Smooth muscle cell (in vitro differentiated cells): ENCODE measurements around the gene SH2D2A. TPM values are rescaled to one million over a fixed set of nuclear protein-coding genes. Genes with fewer than 3 reads are reported as not detected.

Experiments used
- DNase-seq: peaks from one replicate; lab custom pipeline; 2025; ENCODE audit not compliant: unreplicated experiment; lab: John Stamatoyannopoulos, UW
- H2AFZ ChIP-seq: fragments of 200-600 bp; sonication (generic); 2 replicates; pipeline ENCODE4 v1.6.0; 2016; ENCODE audit warnings: antibody characterized with exemption, low read depth, mild to moderate bottlenecking
- H3F3A ChIP-seq: fragments of 200-600 bp; sonication (generic); 2 replicates; pipeline ENCODE4 v1.6.0; 2017; ENCODE audit warnings: antibody characterized with exemption, low read depth
- H3K27ac ChIP-seq: fragments of 200-600 bp; sonication (generic); 2 replicates; pipeline ENCODE4 v1.5.1; 2016; ENCODE audit warnings: low read depth, mild to moderate bottlenecking
- H3K27me3 ChIP-seq: fragments of 200-600 bp; sonication (generic); 2 replicates; pipeline ENCODE4 v1.6.1; 2016; ENCODE audit warnings: low read depth, mild to moderate bottlenecking
- H3K36me3 ChIP-seq: fragments of 200-600 bp; sonication (generic); 2 replicates; pipeline ENCODE4 v1.5.1; 2016; ENCODE audit warnings: low read depth
- H3K4me1 ChIP-seq: fragments of 200-600 bp; sonication (generic); 2 replicates; pipeline ENCODE4 v1.5.1; 2016; ENCODE audit warnings: low read depth
- H3K4me2 ChIP-seq: fragments of 200-600 bp; sonication (generic); 2 replicates; pipeline ENCODE4 v1.6.0; 2016; ENCODE audit warnings: mild to moderate bottlenecking
- H3K4me3 ChIP-seq: fragments of 200-600 bp; sonication (generic); 2 replicates; pipeline ENCODE4 v1.5.1; 2016; ENCODE audit warnings: mild to moderate bottlenecking
- H3K79me2 ChIP-seq: fragments of 200-600 bp; sonication (generic); 2 replicates; pipeline ENCODE4 v1.6.0; 2016; ENCODE audit warnings: low read depth, mild to moderate bottlenecking
- H3K9ac ChIP-seq: fragments of 200-600 bp; sonication (generic); 2 replicates; pipeline ENCODE4 v1.6.0; 2016; ENCODE audit warnings: low read depth
- H3K9me3 ChIP-seq: fragments of 200-600 bp; sonication (generic); replicated peaks from 2 replicates; pipeline ENCODE4 v1.5.1; 2016; ENCODE audit warnings: low read depth
- H4K20me1 ChIP-seq: fragments of 200-600 bp; sonication (generic); 2 replicates; pipeline ENCODE4 v1.6.0; 2016; ENCODE audit warnings: low read depth
- WGBS: methylation state at CpG from one replicate; pipeline ENCODE4 v1.1.7; 2016; ENCODE audit warnings: low lambda C conversion rate; 5-methylcytosine and 5-hydroxymethylcytosine counted together
- polyA plus RNA-seq: library from polyadenylated mRNA; unstranded; fragments of >200 nt; fragmentation: Nextera tagmentation; extraction: Ambion mirVana; gene quantifications from 2 replicates; pipeline ENCODE4 v1.2.1, GENCODE V29; 2016
- total RNA-seq: library from RNA; depleted of rRNA; stranded (reverse); fragments of >200 nt; gene quantifications from 2 replicates; pipeline ENCODE4 v1.2.3, GENCODE V29; 2014
- TF ChIP-seq, protein P1 (sequence below): fragments of 200-600 bp; sonication (generic); IDR thresholded peaks from 2 replicates; pipeline ENCODE4 v1.5.1; 2017; ENCODE audit warnings: borderline replicate concordance, mild to moderate bottlenecking, antibody characterized with exemption; ENCODE audit not compliant: insufficient read depth, poor library complexity, severe bottlenecking

The SH2D2A gene
- total and polyA plus RNA-seq, 2 experiments from 2014 or later = 14.4 to 36.9 TPM

DNA sequence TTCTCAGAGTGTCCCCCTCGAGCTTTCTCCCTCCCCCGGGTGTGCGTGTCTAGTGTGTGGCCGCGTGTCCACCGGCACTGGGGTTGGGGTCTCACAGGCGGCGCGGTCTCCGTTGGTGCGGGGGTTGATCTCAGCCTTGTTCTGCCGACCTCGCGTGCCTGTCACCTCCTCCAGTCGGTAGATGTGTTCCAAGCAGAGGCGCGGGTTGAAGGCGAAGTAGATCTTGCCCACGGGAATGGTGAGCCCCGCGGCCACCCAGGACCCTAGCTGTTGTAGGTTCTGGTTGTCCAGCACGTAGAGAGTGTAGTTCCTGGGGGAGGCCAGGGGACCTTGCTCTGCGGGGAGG, 32.5 kb upstream of the SH2D2A start:
- no peaks in the 10 kb centered on the region for H3K79me2 ChIP-seq
- no peaks in the 10 kb centered on the region for H3K36me3 ChIP-seq
- H3K27me3 ChIP-seq = peaks cover 54% of the 10 kb centered on the region
- H3K4me2 ChIP-seq = peak overlapping the region; percentile 78
- H3K4me3 ChIP-seq = no peak overlapping the region
- H3K27ac ChIP-seq = no peak overlapping the region
- no peaks in the 10 kb centered on the region for H4K20me1 ChIP-seq
- TF ChIP-seq, protein P1, sequence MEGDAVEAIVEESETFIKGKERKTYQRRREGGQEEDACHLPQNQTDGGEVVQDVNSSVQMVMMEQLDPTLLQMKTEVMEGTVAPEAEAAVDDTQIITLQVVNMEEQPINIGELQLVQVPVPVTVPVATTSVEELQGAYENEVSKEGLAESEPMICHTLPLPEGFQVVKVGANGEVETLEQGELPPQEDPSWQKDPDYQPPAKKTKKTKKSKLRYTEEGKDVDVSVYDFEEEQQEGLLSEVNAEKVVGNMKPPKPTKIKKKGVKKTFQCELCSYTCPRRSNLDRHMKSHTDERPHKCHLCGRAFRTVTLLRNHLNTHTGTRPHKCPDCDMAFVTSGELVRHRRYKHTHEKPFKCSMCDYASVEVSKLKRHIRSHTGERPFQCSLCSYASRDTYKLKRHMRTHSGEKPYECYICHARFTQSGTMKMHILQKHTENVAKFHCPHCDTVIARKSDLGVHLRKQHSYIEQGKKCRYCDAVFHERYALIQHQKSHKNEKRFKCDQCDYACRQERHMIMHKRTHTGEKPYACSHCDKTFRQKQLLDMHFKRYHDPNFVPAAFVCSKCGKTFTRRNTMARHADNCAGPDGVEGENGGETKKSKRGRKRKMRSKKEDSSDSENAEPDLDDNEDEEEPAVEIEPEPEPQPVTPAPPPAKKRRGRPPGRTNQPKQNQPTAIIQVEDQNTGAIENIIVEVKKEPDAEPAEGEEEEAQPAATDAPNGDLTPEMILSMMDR = no peak
- peaks cover 15% of the 10 kb centered on the region for H3K4me1 ChIP-seq
- H3K9me3 ChIP-seq = no peaks in the 10 kb centered on the region
- 28% methylated on average over 23 of the region's 23 CpGs for WGBS
- no peak for DNase-seq
- H3K9ac ChIP-seq = no peak overlapping the region
- H3F3A ChIP-seq = no peaks in the 10 kb centered on the region
- H2AFZ ChIP-seq = no peak overlapping the region

DNA sequence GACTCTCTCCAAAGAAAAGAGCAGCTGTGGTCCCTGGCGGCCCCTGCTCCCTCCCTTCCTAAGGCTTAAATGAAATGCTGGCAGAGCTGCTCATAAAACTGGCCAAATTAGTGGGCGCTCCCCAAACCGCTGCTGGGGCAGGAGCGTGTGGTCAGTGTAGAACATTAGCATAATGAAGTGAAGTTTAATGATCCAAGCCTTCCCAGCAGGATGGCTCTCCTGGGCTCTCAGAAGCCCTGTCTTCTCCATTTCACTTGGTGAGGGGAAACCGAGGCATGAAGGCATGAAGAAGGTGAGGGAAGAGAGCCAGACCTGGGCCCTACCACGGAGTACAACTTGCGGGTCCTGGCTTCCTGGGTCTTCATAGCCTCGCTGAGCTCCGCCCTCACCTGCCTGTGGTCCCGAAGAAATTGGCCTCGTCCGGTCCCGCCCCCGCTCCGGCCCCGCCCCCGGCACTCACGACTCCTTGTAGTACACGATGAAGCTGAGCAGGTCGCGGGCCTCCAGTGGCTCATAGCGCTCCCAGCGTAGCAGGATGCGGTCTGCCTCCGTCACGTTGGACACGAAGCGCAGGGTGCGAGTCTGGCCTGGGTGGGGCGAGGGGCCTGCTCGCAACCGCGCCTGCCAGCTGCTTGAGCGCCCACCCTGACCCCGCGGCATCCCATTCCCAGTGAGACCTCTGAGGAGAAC, 32.0 kb upstream of the SH2D2A start:
- Histone ChIP-seq H3K4me1 (peaks cover 15% of the 10 kb centered on the region), H3K36me3 (no peaks in the 10 kb centered on the region), H3K9ac (no peak overlapping the region), H3K4me3 (no peak overlapping the region), H3K79me2 (no peaks in the 10 kb centered on the region), H3K27me3 (peaks cover 59% of the 10 kb centered on the region), H2AFZ (no peak overlapping the region), H3F3A (no peaks in the 10 kb centered on the region), H4K20me1 (no peaks in the 10 kb centered on the region), H3K9me3 (no peaks in the 10 kb centered on the region), H3K4me2 (peak overlapping the region; percentile 78), H3K27ac (no peak overlapping the region)
- TF ChIP-seq, protein P1 = no peak
- no peak for DNase-seq
- 9% methylated on average over 33 of the region's 36 CpGs for WGBS

DNA sequence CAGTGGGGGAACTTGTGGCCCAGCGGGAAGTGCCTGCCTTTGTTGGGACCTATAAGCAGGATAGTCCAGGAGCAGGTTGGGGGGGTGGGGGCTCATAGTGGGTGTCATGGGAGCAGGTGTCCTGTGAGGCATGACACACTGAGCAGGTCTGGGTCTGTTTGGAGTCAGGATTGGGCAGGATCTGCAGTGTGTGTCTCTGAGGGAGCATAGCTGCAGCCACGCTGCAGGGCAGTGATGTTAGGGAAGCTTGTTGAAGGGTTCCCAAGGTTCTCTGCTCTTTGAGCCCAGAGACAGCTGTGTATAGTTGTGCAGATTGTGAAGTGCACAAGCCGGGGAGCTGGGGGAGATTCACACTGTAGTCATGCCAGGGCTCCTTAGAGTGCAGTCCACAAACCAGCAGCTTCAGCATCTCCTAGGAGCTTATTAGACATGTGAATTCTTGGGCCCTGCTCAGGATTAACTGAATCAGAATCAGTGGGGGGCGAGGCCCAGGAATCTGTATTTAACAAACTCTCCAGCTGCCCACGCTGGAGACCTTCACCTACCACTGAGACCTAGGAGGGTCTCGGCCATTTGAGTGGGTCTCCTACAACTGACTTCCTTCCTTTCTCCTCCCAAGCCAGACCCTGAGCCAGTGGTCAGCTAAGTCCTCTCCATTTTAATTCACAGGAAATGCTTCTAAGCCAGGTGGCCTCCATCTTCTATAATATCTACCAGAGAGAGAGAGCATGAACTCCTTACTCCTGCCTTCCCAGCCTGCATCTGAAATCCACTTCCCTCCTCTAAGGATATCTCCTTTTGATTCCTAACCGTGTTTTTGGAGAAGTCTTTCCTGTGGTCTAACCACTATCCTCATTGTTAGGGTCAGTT, 31.2 kb upstream of the SH2D2A start:
- TF ChIP-seq, protein P1 = no peak
- no peak for DNase-seq
- no peak overlapping the region for H3K4me3 ChIP-seq
- no peaks in the 10 kb centered on the region for H3K36me3 ChIP-seq
- no peak overlapping the region for H3K27ac ChIP-seq
- H3K27me3 ChIP-seq = peaks cover 67% of the 10 kb centered on the region
- peaks cover 15% of the 10 kb centered on the region for H3K4me1 ChIP-seq
- H3K4me2 ChIP-seq = peak overlapping the region; percentile 78
- no peaks in the 10 kb centered on the region for H4K20me1 ChIP-seq
- WGBS = 68% methylated on average over 7 of the region's 7 CpGs
- H2AFZ ChIP-seq = no peak overlapping the region
- no peaks in the 10 kb centered on the region for H3F3A ChIP-seq
- no peaks in the 10 kb centered on the region for H3K9me3 ChIP-seq
- H3K9ac ChIP-seq = no peak overlapping the region
- H3K79me2 ChIP-seq = no peaks in the 10 kb centered on the region
